Measurements from ENCODE around the gene DNAH7. TPM values are rescaled to one million over a fixed set of nuclear protein-coding genes. Genes with fewer than 3 reads are reported as not detected.

DNAH7 gene
- total and polyA plus RNA-seq, 12 donors = 0.10 to 0.74 (median 0.23) TPM; not detected in 2

DNA sequence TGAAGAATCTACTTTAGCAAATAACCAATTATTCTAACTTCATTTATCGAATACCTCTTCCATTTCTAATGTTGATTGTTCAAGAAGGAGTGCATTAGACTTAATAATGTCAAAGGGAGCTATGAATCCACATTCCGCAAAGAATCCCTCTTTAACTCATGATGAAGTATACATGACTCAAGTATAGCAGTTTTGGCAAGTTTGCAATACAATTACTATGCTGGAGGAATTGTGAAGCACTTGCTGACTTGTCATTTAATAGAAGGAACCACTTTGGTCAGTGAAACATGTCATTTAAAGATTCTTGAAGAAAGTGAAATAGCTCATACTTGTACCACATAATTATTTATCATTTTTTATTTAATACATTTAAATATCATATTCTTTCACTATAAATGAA, 286.5 kb downstream of the DNAH7 start:
- intact Hi-C loops (cut with DNase I) = no loop called here
- H3K27me3 ChIP-seq = no peaks in the 10 kb centered on the region
- no peaks in the 10 kb centered on the region for H3K9me3 ChIP-seq
- H3K27ac ChIP-seq = no peak overlapping the region
- no peaks in the 10 kb centered on the region for H3K36me3 ChIP-seq
- DNase-seq = no peak
- ATAC-seq = no peak
- WGBS, 2 donors = 92 to 94% methylated on average over 2 of the region's 2 CpGs
- no peaks in the 10 kb centered on the region for H3K4me1 ChIP-seq
- H3K4me3 ChIP-seq = no peak overlapping the region
- TF ChIP-seq, protein P1, sequence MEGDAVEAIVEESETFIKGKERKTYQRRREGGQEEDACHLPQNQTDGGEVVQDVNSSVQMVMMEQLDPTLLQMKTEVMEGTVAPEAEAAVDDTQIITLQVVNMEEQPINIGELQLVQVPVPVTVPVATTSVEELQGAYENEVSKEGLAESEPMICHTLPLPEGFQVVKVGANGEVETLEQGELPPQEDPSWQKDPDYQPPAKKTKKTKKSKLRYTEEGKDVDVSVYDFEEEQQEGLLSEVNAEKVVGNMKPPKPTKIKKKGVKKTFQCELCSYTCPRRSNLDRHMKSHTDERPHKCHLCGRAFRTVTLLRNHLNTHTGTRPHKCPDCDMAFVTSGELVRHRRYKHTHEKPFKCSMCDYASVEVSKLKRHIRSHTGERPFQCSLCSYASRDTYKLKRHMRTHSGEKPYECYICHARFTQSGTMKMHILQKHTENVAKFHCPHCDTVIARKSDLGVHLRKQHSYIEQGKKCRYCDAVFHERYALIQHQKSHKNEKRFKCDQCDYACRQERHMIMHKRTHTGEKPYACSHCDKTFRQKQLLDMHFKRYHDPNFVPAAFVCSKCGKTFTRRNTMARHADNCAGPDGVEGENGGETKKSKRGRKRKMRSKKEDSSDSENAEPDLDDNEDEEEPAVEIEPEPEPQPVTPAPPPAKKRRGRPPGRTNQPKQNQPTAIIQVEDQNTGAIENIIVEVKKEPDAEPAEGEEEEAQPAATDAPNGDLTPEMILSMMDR (IDR thresholded peaks at IDR 0.05) = no peak

DNA sequence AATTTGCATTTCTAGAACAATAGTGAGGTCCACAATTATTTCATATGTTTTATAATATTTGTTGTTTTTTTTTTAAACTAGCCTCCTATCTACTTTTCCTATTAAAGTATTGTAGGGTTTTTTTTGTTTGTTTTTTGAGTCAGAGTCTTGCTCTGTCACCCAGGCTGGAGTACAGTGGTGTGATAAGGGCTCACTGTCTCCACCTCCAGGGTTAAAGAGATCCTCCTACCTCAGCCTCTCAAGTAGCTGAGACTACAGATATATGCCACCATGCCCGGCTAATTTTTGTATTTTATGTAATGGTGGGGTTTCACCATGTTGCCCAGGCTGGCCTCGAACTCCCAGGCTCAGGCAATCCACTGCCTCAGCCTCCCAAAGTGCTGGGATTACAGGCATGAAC, 289.1 kb downstream of the DNAH7 start:
- 60 to 81% methylated on average over 2 of the region's 2 CpGs for WGBS, 2 donors
- Histone ChIP-seq H3K36me3 (no peaks in the 10 kb centered on the region), H3K4me1 (no peaks in the 10 kb centered on the region), H3K9me3 (no peaks in the 10 kb centered on the region), H3K27me3 (no peaks in the 10 kb centered on the region), H3K4me3 (no peak overlapping the region), H3K27ac (no peak overlapping the region)
- ATAC-seq (no peak), DNase-seq (no peak)
- TF ChIP-seq, protein P1 (IDR thresholded peaks at IDR 0.05) = no peak
- intact Hi-C loops (cut with DNase I) = no loop called here

GRCh38 chr2:195769975-195770374, 298.7 kb downstream of the DNAH7 start:
- Histone ChIP-seq H3K27me3 (no peaks in the 10 kb centered on the region), H3K36me3 (no peaks in the 10 kb centered on the region), H3K4me1 (no peaks in the 10 kb centered on the region), H3K4me3 (no peak overlapping the region), H3K9me3 (peaks cover 0 to 14% (median 2%) of the 10 kb centered on the region in 11 donors), H3K27ac (no peak overlapping the region)
- no peak for ATAC-seq
- intact Hi-C loops (cut with DNase I) = no loop called here
- TF ChIP-seq, protein P1 (IDR thresholded peaks at IDR 0.05) = no peak
- DNase-seq = no peak

- no peaks in the 10 kb centered on the region for H3K4me1 ChIP-seq
- intact Hi-C loops (cut with DNase I) = no loop called here
- no peak overlapping the region for H3K4me3 ChIP-seq
- no peak overlapping the region for H3K27ac ChIP-seq
- no peaks in the 10 kb centered on the region for H3K27me3 ChIP-seq
- WGBS, 2 donors = 76 to 77% methylated on average over 2 of the region's 2 CpGs
- TF ChIP-seq, protein P1 (IDR thresholded peaks at IDR 0.05) = no peak
- H3K36me3 ChIP-seq = no peaks in the 10 kb centered on the region
- H3K9me3 ChIP-seq = peaks cover 0 to 29% (median 11%) of the 10 kb centered on the region in 11 donors
- no peak for DNase-seq
- no peak for ATAC-seq
These were observed 300.2 kb downstream of the DNAH7 start for GRCh38 chr2:195768431-195768830.
